HG03196 (cell line): ENCODE data around the gene UQCR11.

Experiments used
- ATAC-seq: cut with Tn5 transposase; IDR thresholded peaks from one replicate; pipeline ENCODE4 v1.9.1; 2021; ENCODE audit not compliant: unreplicated experiment

The UQCR11 gene

GRCh38 chr19:1570836-1571235, 34.4 kb downstream of the UQCR11 start:
- no peak for ATAC-seq

DNA sequence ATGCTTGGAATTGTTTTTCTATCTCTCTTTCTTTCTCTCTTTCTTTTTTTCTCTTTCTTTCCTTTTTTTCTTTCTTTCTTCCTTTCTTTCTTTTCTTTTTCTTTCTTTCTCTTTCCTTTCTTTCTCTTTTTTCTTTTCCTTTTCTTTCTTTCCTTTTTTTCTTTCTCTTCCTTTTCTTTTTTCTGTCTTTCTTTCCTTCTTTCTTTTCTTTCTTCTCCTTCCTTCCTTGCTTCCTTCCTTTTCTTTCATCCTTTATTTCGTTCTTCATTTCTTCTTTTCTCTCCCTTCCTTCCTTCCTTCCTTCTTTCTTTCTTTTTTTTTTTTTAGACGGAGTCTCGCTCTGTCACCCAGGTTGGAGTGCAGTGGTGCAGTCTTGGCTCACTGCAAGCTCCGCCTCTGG, 35.3 kb downstream of the UQCR11 start:
- ATAC-seq: no peak

DNA sequence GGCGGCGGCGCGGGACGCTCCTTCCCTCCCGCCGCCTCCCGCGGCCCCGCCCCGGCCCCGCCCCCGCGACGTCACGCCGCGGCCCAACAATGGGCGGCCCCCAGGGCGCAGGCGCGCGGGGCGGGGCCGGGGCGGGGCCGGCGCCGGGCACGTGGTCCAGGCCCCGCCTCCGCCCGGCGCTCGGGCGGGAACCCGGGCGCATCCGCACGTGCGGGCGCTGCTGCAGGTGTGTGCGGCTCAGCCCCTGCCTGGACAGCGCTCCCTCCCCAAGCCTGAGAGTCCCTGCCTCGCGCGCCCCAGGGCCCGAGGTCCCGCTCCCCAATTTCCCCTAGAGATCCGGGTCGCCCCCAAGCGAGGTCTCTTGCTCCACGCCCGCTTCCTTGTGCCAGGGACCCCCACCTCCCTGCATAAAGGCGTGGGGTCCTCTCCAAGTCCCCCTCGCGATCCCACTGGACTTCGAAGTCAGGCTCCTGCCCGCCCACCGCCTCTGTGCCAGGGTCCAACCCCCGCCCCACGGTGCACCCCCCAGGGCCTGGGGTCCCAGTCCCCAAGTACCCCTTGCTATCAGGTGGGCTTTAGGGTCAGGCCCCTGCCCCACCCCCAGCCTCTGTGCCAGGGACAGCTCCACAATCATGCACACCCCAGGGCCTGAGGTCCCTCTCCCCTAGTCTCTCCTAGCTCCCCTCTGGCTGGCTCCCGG, 36.8 kb downstream of the UQCR11 start, which contains the start of gene MEX3D:
Gene MEX3D, minus strand, starts transcription at position 6 of the 700 bp plus-strand sequence. CDS start 267 bp downstream, outside the sequence.
- ATAC-seq: no peak

DNA sequence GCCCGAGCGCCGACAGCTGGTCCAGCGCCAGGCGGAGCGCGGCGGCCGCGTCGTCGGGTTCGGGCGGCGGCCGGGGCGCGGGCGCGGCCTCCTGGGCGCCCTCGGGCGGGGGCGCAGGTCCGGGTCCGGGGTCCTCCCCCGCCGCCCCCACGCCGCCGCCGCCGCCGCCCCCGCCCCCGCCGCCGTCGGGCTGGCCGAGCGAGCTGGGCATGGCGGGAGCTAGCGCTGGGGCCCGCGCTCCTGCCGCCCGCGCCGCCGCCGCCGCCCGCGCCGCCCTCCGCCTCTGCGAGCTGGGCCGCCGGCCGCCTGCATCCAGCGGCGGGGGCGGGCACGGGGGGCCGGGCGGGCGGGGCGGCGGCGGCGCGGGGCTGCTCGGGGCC, 37.4 kb downstream of the UQCR11 start:
- no peak for ATAC-seq

GRCh38 chr19:1567116-1567847, 38.0 kb downstream of the UQCR11 start:
- ATAC-seq: no peak

DNA sequence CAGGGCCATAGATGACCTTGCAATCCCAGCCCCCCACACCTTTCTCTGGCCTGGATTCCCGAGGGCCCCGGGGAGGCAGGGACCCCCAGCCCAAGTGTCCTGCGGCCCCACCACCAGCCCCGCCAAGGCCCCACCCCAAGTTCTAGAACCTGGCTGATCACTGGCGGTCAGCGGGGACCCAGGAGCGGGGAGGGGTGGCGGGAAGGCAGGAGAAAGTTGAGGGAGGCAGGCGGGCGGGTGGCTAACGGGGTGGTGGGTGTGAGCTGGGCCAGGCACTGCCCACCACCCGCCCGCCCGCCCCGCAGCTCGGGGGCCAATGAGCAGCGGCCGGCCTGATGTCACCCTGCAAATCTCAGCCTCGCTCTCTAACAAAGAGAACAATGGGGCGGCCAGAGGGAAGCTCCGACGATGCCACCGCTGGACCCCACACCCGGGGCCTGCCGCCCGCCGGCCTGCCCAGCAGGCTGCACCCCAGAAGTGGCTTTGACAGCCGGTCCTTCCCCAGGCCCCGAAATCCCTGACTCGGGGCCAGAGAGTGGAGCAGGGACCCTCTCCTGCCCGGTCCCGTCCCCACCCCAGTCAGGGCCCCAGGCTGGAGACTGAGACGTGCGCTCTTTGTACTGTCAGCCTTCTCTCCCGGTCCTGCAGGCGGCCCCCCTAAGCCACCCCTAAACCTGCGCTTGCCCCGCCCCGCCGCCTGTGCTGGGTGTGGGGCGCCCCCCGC, 38.7 kb downstream of the UQCR11 start:
- ATAC-seq: no peak

DNA sequence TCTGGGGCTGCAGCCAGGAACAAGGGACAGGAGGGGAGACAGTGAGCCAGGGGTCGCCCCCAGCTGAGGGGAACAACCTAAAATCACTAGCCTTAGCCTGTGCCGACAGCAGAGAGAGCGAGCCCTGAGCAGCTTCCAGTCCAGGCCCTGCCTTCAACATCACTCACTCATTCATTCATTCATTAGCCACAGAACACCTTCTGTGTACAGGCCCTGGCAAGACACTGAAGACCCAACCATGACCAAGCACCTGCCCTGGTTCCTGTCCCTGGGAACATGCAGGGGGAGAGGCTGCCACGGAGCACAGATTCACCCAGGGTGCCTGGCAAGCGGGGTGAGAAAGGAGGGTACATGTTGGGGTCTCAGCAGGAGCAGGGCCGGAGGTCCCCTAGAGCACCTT, 42.0 kb downstream of the UQCR11 start:
- ATAC-seq: no peak

- no peak for ATAC-seq
Observed at GRCh38 chr19:1561236-1561842, 43.9 kb downstream of the UQCR11 start.

DNA sequence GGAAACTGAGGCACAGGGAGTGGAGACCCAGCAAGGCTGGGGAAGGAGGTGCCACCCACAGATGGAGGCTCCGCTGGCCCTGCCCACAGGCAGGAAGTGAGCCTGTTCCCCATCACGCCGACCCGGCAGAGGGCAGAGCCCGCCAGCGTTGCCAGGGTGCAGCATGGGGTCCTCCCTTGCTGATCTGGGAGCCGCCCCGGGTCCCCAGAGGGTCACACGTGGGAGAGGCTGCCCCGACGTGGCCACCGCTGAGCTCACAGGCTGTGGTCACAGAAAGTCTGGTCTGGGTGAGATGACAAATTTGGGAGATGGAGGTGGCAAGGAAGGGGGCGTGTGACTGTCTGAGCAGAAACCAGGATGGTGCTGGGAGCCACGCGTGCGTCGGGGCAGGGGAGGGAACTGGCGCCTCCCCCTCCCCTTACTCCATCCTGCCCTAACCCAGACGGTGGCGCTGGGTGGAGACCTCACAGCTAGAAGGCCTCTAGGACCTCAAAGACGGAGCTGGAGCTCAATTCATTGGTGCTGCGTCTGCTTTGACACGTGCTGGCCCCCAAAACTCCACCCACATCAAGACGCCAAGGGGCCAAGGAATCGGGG, 44.9 kb downstream of the UQCR11 start:
- ATAC-seq: no peak

DNA sequence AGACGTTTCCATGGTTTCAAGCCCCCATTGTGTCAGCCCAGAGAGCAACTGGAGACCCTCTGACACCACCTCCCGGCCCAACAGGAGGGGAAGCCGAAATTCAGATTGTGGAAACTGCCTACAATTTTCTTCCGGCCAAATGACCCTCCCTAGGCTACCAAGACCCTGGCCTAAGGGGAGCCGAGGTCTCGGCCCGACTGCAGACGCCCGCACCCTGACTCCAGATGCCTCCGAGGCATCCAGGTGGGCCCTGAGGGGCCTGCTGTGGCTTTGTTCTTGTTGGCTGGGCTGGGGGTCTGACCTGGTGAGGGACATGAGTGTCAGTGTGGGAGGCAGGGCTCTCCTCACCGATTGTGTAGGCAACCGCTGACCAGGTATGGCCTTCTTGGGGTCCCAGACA, 46.7 kb downstream of the UQCR11 start:
- ATAC-seq: no peak

DNA sequence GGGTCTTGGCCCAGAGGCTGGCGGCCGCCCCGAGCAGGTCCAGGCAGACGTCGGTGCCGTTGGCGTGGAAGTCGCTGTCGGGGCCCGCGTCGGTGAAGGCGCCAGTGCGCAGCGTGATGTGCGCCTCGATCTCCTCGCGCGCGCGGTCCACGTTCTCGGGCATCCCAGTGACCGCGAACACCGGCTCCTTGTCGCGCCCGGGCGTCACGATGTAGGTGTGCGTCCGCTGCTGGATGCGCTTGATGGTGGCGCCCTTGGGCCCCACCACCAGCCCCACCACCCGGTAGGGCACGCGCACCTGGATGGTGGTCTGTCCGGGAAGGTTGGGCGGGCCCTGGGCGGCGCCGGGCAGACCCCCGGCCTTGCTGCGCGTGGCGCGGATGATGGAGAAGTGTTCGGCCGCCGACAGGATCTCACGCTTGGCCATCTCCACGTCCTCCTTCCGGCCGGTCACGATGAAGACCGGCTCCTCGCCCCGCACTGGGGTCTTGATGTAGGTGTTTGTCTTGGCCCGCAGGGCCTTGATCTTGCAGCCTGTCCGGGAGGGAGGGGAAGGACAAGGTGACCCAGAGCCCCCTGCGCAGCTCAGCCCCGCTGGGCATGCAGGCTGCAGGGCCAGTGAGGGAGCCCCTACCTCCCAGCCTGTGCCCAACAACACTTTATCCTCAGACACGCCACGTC, 48.7 kb downstream of the UQCR11 start:
- no peak for ATAC-seq

GRCh38 chr19:1555487-1556389, 49.5 kb downstream of the UQCR11 start:
- no peak for ATAC-seq

DNA sequence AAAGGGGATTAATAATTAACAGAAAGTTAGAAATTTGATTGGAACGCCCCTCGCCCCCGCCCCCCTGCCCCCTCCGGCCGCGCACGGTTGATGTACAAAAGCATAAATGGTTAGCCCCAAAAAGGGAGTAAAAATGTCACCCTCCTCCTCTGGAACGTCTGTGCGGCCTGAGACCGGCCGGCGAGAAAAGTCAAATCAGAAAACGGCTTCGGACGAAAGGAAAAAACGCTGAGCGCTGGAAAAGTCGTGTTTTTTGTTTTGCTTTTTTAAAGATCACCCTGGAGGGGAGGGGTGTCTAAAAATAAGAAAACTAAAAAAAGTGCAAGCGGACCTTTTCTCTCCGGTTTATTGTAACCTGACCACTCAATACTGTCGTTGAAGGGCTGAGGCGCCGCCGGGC, 50.3 kb downstream of the UQCR11 start:
- ATAC-seq: no peak

DNA sequence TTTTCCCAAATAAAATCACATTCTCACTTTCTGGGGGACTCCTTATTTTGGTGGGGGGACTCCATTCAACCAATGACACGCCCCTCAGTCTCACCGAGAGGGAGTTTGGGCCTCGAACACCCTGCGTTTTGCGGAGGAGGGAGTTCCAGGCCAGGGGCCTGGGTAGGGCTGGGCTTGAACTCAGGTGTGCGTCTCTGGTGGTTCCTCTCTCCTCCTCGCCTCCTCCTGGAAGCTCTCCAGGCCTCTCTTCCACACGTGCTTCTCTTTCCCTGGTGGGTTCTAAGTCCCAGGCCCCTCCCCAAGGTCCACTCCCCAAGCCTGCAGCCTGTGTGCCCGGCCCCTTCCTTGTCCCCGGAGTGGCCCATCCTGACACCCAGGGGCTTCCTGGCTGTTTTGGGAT, 51.8 kb downstream of the UQCR11 start:
- no peak for ATAC-seq

DNA sequence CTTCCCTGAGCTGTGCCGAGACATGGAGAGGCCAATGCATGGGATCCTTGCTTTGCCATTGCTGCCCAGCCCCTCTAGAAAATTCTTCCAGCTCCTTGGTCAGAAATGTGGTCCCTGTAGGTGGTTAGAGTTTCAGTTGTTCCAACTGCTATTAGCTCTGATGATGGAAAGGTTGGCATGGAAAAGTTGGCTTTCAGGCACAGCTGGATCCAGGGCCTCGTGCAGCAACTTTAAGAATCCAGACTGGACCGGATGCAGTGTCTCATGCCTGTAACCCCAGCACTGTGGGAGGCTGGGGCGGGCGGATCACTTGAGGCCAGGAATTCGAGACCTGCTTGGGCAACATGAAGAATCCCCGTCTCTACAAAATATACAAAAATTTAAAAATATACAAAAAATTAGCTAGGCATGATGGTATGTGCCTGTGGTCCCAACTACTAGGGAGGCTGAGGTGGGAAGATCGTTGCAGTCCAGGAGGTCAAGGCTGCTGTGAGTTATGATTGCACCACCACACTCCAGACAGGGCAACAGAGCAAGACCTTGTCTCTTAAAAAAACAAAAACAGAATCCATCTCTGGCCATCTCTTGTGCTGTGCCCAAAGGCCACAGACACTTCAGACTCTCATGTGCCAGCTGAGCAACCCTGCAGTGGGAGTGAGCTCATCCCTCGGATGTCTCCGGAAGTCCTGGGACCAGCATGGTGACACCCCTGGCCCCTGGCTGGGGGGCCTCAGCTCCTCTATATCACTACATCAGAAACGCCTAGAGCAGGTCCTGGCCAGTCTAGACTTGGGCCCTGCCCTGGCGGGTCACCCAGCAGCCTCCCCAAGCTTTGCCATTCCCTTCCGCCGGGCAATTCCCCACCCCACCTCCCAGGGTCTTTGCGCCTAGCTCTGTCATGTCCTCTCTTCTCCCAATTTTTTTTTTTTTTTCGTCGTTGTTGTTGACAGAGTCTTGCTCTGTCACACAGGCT, 53.9 kb downstream of the UQCR11 start:
- ATAC-seq: no peak

DNA sequence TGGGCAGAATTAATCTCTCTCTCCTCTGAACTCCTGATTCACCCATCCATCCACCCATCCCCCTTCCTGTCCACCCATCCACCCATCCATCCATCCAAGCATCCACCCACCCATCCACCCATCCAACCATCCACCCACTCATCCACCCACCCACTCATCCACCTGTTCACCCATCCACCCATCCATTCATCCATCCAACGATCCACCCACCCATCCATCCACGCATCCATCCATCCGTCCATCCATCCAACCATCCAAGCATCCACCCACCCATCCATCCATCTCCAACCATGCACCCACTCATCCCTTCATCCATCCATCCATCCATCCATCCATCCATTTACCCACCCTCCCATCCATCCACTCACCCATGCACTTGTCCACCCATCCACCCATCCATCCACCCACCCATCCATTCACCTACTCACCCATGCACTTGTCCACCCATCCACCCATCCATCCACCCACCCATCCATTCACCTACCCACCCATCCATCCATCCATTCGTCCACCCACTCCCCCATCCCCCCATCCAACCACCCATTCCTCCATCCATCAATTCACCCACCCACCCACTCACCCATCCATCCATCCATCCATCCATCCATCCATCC, 55.8 kb downstream of the UQCR11 start:
- ATAC-seq: no peak
